HG03095 (cell line): ENCODE measurements around the gene QRFP.

Experiments
- ATAC-seq: cut with Tn5 transposase; IDR thresholded peaks from one replicate; pipeline ENCODE4 v1.9.1; 2021; ENCODE audit warnings: moderate library complexity; ENCODE audit not compliant: unreplicated experiment

The QRFP gene

GRCh38 chr9:130892477-130893304, 3.9 kb downstream of the QRFP start:
- no peak for ATAC-seq

GRCh38 chr9:130891688-130892476, 4.7 kb downstream of the QRFP start:
- no peak for ATAC-seq

GRCh38 chr9:130890870-130891687, 5.5 kb downstream of the QRFP start:
- ATAC-seq: no peak

GRCh38 chr9:130890124-130890523, 6.5 kb downstream of the QRFP start:
- no peak for ATAC-seq

- no peak for ATAC-seq
Observed at GRCh38 chr9:130888146-130888885, 8.3 kb downstream of the QRFP start.

GRCh38 chr9:130887494-130888144, 9.0 kb downstream of the QRFP start:
- ATAC-seq: no peak

- ATAC-seq: no peak
Observed at GRCh38 chr9:130886981-130887380, 9.6 kb downstream of the QRFP start.

- ATAC-seq: no peak
Observed at GRCh38 chr9:130885484-130886375, 10.9 kb downstream of the QRFP start.

GRCh38 chr9:130884542-130885483, 11.8 kb downstream of the QRFP start:
- ATAC-seq: no peak

GRCh38 chr9:130884111-130884531, 12.5 kb downstream of the QRFP start:
- no peak for ATAC-seq

GRCh38 chr9:130883479-130883878, 13.1 kb downstream of the QRFP start:
- ATAC-seq: no peak

GRCh38 chr9:130882696-130883225, 13.9 kb downstream of the QRFP start:
- no peak for ATAC-seq

- ATAC-seq: no peak
Observed at GRCh38 chr9:130881516-130881915, 15.1 kb downstream of the QRFP start.

GRCh38 chr9:130880599-130881220, 15.9 kb downstream of the QRFP start:
- ATAC-seq: no peak

GRCh38 chr9:130879863-130880411, 16.7 kb downstream of the QRFP start:
- no peak for ATAC-seq

- ATAC-seq: no peak
Observed at GRCh38 chr9:130878295-130878694, 18.3 kb downstream of the QRFP start.

- ATAC-seq: no peak
Observed at GRCh38 chr9:130877300-130877699, 19.3 kb downstream of the QRFP start.
